ENCODE data around the gene SLC2A2.

DNA sequence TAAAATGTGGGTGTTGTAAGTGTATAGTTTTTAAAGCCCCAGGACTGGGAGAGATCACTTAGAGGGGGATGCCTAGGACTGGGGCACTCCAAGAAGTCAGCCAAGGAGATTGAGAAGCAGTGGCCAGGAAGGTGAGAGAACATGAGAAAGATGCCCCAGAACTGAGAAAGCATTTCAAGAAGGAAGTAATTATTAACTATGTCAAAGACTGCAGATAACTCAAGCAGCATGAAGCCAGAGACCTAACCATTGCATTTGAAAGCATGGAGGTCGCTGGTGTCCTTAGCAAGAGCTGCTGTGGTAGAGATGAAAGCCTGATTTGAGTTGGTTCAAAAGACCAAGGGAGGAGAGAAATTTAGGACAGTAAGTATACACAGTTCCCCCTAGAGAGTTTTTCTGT is 30.6 kb upstream of the SLC2A2 start:
- TF ChIP-seq, protein P1, sequence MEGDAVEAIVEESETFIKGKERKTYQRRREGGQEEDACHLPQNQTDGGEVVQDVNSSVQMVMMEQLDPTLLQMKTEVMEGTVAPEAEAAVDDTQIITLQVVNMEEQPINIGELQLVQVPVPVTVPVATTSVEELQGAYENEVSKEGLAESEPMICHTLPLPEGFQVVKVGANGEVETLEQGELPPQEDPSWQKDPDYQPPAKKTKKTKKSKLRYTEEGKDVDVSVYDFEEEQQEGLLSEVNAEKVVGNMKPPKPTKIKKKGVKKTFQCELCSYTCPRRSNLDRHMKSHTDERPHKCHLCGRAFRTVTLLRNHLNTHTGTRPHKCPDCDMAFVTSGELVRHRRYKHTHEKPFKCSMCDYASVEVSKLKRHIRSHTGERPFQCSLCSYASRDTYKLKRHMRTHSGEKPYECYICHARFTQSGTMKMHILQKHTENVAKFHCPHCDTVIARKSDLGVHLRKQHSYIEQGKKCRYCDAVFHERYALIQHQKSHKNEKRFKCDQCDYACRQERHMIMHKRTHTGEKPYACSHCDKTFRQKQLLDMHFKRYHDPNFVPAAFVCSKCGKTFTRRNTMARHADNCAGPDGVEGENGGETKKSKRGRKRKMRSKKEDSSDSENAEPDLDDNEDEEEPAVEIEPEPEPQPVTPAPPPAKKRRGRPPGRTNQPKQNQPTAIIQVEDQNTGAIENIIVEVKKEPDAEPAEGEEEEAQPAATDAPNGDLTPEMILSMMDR (IDR thresholded peaks at IDR 0.05): no peak
- TF ChIP-seq POLR2A (IDR thresholded peaks at IDR 0.05): no peak
